Sciatic nerve (tissue), 2 donors: ENCODE measurements around the gene OR2V1. TPM values are rescaled to one million over a fixed set of nuclear protein-coding genes. Genes with fewer than 3 reads are reported as not detected.

ENCODE experiments used
- ATAC-seq: fragments of 200-7000 bp; cut with Tn5 transposase; one replicate; pipeline ENCODE4 v1.9.1; 2020; ENCODE audit warnings: mild to moderate bottlenecking, moderate library complexity
- DNase-seq: peaks from one replicate; pipeline ENCODE4 v3.0.0-alpha.2; 2020; ENCODE audit warnings: low spot score
- intact Hi-C: fragments of 100-400 bp; cut with DNase I; formaldehyde crosslinking; loops from one replicate; pipeline ENCODE4 v1.14.2; 2022
- total RNA-seq: library from RNA; stranded (reverse); fragmentation: NEBNext Ultra II Directional; extraction: Animal tissue kit (Norgen Biotek cat#: 25700); gene quantifications from one replicate; pipeline ENCODE4 v1.2.1, GENCODE V29; 2021
- donor health status: DM: no; HTN: no; CAD: no.
- donor health status: DM: no; HTN: no; CAD: no.

Gene OR2V1
- total RNA-seq, 1 donor from 2014 or later = not detected

DNA sequence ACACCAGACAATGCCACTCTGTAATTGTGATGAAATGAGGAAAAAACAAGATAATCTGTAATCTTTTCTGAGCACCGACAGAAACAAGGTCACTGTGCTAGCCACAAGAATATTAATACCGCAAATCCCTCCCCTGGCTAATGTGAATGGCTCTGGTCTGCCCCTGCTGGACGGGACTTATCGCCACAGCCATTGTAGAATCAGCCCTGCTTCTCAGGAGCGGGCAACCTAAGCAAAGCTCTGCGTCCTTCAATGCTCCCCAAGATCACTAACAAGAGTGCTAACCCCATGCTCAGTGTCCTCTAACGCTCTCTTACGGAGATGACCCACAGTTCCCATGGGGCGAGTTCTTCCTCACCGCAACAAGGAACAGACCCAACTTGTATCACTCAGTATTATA lies 42.7 kb downstream of the OR2V1 start:
- no peak for ATAC-seq
- intact Hi-C loops = no loop called here

DNA sequence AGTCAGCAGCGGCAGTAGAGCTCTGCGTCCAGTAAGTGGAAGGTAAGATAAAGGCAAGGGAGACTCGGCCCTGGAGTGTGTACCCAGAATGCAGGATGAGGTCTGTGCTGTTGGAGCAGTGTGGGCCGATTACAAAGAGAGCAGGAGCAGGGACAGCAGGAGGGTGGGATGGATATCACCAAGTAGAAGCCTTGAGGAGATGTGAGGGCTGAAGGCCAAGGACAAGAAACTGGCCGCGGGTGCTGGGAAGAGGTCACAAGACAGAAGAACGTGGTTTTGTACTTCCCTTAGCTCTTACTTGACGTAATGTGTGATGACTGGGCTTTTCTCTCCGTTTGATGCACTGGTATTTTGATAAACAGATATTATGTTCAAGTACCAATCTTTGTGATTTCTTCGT lies 43.7 kb downstream of the OR2V1 start:
- intact Hi-C loops = no loop called here
- ATAC-seq (no peak), DNase-seq (no peak)

More for the DNA sequence above, 42.7 kb downstream of the OR2V1 start:
- no peak for DNase-seq

DNA sequence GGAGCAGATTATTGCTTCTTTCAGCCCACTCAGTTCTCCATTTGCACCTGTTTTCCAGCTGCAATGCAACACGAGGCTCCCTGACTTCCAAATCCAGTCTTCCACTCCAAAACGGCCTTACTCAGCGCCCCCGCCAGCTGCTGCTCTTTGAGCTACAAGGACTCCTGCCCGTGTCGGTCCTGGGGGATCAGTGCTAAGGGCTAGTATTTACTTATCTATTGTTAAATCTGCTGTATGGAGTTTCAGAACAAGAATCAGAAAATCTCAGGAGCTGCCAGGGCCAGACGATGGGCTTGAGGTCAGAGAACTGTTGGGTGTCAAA lies 44.1 kb downstream of the OR2V1 start:
- DNase-seq (no peak), ATAC-seq (no peak)
- intact Hi-C loops = no loop called here

DNA sequence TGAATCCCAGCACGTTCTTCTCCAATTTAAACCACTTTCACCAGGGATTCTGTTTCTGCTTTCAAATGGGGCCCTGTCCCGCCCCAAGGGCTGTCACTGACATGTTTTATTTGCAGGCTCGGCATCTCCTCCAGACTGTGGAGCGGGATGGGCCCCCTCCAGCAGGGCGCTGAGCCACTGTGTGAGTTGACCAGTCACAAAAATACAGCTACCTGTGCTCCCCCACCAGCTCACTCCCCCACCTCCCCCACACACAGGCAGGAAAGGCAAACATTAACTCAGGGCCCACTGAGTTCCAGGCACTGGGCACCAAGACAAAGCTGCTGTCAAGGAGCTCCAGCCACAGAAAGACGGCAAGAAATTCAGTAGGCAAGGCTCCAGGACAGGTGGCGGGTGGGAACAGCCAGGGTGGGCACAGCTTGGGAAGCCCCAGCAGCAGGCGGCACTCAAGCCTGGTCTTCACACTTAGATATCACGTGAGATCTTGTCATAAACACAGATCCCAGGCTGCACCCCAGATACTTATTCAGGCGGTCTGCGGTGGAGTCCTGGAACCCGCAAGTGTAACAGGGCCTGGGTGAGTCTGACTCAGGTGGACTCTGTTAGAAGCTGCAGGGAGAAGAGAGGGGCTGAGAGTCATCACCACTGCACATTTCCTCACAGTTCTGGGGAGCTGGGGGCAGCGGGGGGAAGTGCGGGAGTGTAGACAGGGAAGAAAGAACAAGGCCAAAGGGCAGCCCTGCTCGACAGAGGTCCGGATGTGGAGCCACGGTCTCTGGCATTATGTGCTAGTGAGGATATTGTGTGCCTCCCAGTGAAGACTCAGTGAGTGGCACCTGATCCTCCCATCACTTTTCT lies 44.7 kb downstream of the OR2V1 start:
- DNase-seq (no peak), ATAC-seq (no peak)
- intact Hi-C loops = no loop called here

DNA sequence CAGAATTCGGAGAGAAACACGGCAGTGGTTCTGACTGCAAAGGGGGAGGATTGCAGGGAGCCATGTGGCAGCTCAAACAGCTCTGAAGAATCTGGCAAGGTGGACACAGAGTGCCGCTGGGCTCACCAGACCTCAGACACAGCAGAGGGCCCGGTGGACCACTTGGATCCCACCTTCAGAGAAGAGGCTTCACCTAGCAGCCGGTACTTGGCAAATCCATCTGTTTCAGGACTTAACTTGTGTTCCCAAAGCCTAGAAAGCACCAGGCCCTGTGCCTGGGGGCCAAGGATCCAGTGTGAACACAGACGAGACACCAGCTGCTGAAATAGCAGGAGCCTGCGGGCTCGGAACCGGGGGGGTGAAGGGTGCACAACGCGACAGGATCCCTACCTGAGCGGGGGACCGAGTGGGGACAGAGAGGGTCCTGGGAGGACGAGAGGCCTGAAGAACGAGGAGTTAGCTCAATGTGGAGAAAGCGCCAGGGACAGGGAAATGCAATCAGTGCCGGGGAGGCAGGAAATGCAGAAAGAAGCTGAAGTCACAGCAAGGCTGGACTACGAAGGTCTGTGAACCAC lies 46.3 kb downstream of the OR2V1 start:
- intact Hi-C loops = no loop called here
- DNase-seq (no peak), ATAC-seq (no peak)

DNA sequence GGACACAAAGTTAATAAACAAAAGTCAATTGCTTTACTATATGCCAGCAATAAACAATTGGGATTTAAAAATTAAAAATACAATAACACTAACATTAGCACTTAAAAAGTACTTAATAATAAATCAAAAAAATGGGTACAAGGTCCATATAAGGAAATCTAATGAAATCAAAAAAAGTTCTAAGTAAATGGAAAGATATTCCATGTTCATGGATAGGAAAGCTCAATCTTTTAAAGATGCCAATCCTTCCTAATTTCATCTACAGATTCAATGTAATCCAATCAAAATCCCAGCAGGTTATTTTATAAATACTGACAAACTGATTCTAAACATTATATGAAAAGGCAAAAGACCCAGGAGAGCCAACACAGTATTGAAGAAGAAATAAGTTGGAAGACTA lies 49.0 kb downstream of the OR2V1 start:
- DNase-seq = no peak
- no peak for ATAC-seq
- intact Hi-C loops = no loop called here

DNA sequence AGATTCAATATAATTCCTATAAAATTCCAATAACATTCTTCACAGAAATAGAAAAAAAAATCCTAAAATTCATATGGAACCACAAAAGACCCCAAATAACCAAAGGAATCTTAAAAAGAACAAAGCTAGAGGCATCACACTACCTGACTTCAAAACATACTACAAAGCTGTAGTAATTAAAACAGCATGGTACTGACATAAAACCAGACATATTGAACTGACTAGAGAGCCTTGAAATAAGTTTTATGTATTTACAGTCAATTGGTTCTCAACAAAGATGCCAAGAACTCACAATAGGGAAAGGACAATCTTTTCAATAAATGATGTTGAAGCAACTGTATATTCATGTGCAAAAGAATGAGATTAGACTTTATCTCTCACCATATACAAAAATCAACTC lies 54.0 kb downstream of the OR2V1 start:
- intact Hi-C loops = no loop called here
- no peak for DNase-seq

More for the DNA sequence above, 54.0 kb downstream of the OR2V1 start:
- no peak for ATAC-seq

Other genes with a start within 250 kb of the OR2V1 start
- gene BTNL8, start 232.0 kb downstream of the OR2V1 start, total RNA-seq = 0.53 TPM
- gene BTNL3, start 142.3 kb downstream of the OR2V1 start, total RNA-seq = not detected
- 105 TPM for gene BTNL9, start 90.9 kb downstream of the OR2V1 start, total RNA-seq
- gene OR2V2, start 16.4 kb upstream of the OR2V1 start, total RNA-seq = not detected
- gene TRIM7, start 74.0 kb upstream of the OR2V1 start, total RNA-seq = 3.2 TPM
- gene TRIM41, start 92.1 kb upstream of the OR2V1 start, total RNA-seq = 24.6 TPM
- gene RACK1, start 112.7 kb upstream of the OR2V1 start, total RNA-seq = 1,122 TPM
- 14.1 TPM for gene TRIM52, start 130.0 kb upstream of the OR2V1 start, total RNA-seq
- gene OR4F3, start 236.1 kb upstream of the OR2V1 start, total RNA-seq = not detected